ENCODE results near the gene XKR3.
"Not testable (repeated sequence)": the region's sequence is repeated elsewhere in the genome, so short reads cannot be mapped to it uniquely, and the experiment has no call there.

Gene XKR3

GRCh38 chr22:16854631-16855030, 29.4 kb upstream of the XKR3 start:
- H3K27ac ChIP-seq (ENCODE audit: low read length, poor library complexity, severe bottlenecking) = no peak overlapping the region
- no peaks in the 10 kb centered on the region for H3K4me1 ChIP-seq (ENCODE audit: control insufficient read depth, insufficient read depth, low read depth, low read length)
- H2AK5ac ChIP-seq (ENCODE audit: low read length, severe bottlenecking) = no peak overlapping the region
- no peaks in the 10 kb centered on the region for H3K79me1 ChIP-seq (replicated peaks; ENCODE audit: low read length, poor library complexity, severe bottlenecking)
- no peak overlapping the region for H3K14ac ChIP-seq (ENCODE audit: low read length in 2 of 2)
- no peak overlapping the region for H3K9ac ChIP-seq (ENCODE audit: low read length)
- no peaks in the 10 kb centered on the region for H3K9me3 ChIP-seq (ENCODE audit: control insufficient read depth, low read length)
- no peak overlapping the region for H2BK5ac ChIP-seq (ENCODE audit: low read depth, low read length, poor library complexity, severe bottlenecking)
- H3K4me3 ChIP-seq (ENCODE audit: insufficient read depth in 1 of 2, low read depth in 1 of 2, low read length in 2 of 2) = no peak overlapping the region
- DNase-seq = no peak
- H4K8ac ChIP-seq (ENCODE audit: low read length) = no peak overlapping the region
- no peak overlapping the region for H2BK12ac ChIP-seq (ENCODE audit: low read length in 2 of 2)
- H3K18ac ChIP-seq (ENCODE audit: low read depth in 1 of 2, low read length in 2 of 2) = no peak overlapping the region
- H2BK120ac ChIP-seq (ENCODE audit: low read depth, low read length) = no peak overlapping the region
- no peak overlapping the region for H3K4me2 ChIP-seq (ENCODE audit: low read length, poor library complexity, severe bottlenecking)
- peaks cover 0 to 6% of the 10 kb centered on the region in 2 experiments for H3K27me3 ChIP-seq (ENCODE audit: control insufficient read depth in 1 of 2, insufficient read depth in 1 of 2, low read length in 2 of 2)
- H2AFZ ChIP-seq (ENCODE audit: low read depth, low read length) = no peak overlapping the region
- no peak overlapping the region for H2BK15ac ChIP-seq (ENCODE audit: low read depth, poor library complexity, severe bottlenecking)
- no peak overlapping the region for H4K91ac ChIP-seq (ENCODE audit: low read length)
- H3K36me3 ChIP-seq (ENCODE audit: control insufficient read depth in 1 of 2, insufficient read depth in 2 of 2, low read depth in 1 of 2, low read length in 2 of 2) = no peaks in the 10 kb centered on the region
- no peak overlapping the region for H3K4ac ChIP-seq (ENCODE audit: low read depth in 1 of 2, low read length in 2 of 2)
- no peak overlapping the region for H3K23ac ChIP-seq (ENCODE audit: low read length in 2 of 2)

GRCh38 chr22:16851268-16851996, 26.2 kb upstream of the XKR3 start:
- H3K4me3 ChIP-seq (ENCODE audit: insufficient read depth in 1 of 2, low read depth in 1 of 2, low read length in 2 of 2); H3K27me3 ChIP-seq (ENCODE audit: control insufficient read depth in 1 of 2, insufficient read depth in 1 of 2, low read length in 2 of 2); H3K4me2 ChIP-seq (ENCODE audit: low read length, poor library complexity, severe bottlenecking); H3K4me1 ChIP-seq (ENCODE audit: control insufficient read depth, insufficient read depth, low read depth, low read length); H3K27ac ChIP-seq (ENCODE audit: low read length, poor library complexity, severe bottlenecking); H2BK15ac ChIP-seq (ENCODE audit: low read depth, poor library complexity, severe bottlenecking); H2BK120ac ChIP-seq (ENCODE audit: low read depth, low read length); H3K4ac ChIP-seq (ENCODE audit: low read depth in 1 of 2, low read length in 2 of 2); H2AFZ ChIP-seq (ENCODE audit: low read depth, low read length); H3K23ac ChIP-seq (ENCODE audit: low read length in 2 of 2); H4K8ac ChIP-seq (ENCODE audit: low read length); H3K9me3 ChIP-seq (ENCODE audit: control insufficient read depth, low read length); H4K91ac ChIP-seq (ENCODE audit: low read length); H2BK12ac ChIP-seq (ENCODE audit: low read length in 2 of 2); H3K36me3 ChIP-seq (ENCODE audit: control insufficient read depth in 1 of 2, insufficient read depth in 2 of 2, low read depth in 1 of 2, low read length in 2 of 2); H3K79me1 ChIP-seq (replicated peaks; ENCODE audit: low read length, poor library complexity, severe bottlenecking); H3K18ac ChIP-seq (ENCODE audit: low read depth in 1 of 2, low read length in 2 of 2); H3K14ac ChIP-seq (ENCODE audit: low read length in 2 of 2); H2AK5ac ChIP-seq (ENCODE audit: low read length, severe bottlenecking); H3K9ac ChIP-seq (ENCODE audit: low read length); DNase-seq; H2BK5ac ChIP-seq (ENCODE audit: low read depth, low read length, poor library complexity, severe bottlenecking): not testable (repeated sequence)
- WGBS = 38% methylated on average over 1 of the region's 1 CpG

DNA sequence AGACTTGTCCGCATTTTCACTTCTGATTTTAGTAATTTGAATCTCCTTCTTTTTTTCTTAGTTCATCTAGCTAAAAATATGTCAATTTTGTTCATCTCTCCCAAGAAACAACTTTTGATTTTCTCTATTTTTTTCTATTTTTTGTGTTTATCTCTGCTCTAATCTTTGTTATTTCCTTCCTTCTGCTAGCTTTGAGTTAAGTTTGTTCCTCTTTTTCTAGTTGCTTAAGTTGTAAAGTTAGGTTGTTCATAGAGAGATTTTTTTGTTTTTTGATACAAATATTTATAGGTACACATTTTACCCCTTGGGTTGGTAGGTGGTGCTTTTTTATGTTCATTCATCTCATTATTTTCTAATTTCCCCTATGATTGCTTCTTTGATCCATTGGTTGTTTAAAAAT, 22.1 kb upstream of the XKR3 start:
- H2AFZ ChIP-seq (ENCODE audit: low read depth, low read length) = no peak overlapping the region
- H4K91ac ChIP-seq (ENCODE audit: low read length) = no peak overlapping the region
- H3K4me3 ChIP-seq (ENCODE audit: insufficient read depth in 1 of 2, low read depth in 1 of 2, low read length in 2 of 2) = no peak overlapping the region
- H2BK12ac ChIP-seq (ENCODE audit: low read length in 2 of 2) = no peak overlapping the region
- no peak overlapping the region for H2AK5ac ChIP-seq (ENCODE audit: low read length, severe bottlenecking)
- DNase-seq = no peak
- no peak overlapping the region for H3K14ac ChIP-seq (ENCODE audit: low read length in 2 of 2)
- no peak overlapping the region for H3K18ac ChIP-seq (ENCODE audit: low read depth in 1 of 2, low read length in 2 of 2)
- no CpG with 5 or more reads among the region's 1 CpG for WGBS
- H3K4me2 ChIP-seq (ENCODE audit: low read length, poor library complexity, severe bottlenecking) = no peak overlapping the region
- H2BK15ac ChIP-seq (ENCODE audit: low read depth, poor library complexity, severe bottlenecking) = no peak overlapping the region
- H2BK5ac ChIP-seq (ENCODE audit: low read depth, low read length, poor library complexity, severe bottlenecking) = no peak overlapping the region
- no peak overlapping the region for H2BK120ac ChIP-seq (ENCODE audit: low read depth, low read length)
- no peak overlapping the region for H4K8ac ChIP-seq (ENCODE audit: low read length)
- H3K9ac ChIP-seq (ENCODE audit: low read length) = no peak overlapping the region
- H3K27ac ChIP-seq (ENCODE audit: low read length, poor library complexity, severe bottlenecking) = no peak overlapping the region
- H3K23ac ChIP-seq (ENCODE audit: low read length in 2 of 2) = no peak overlapping the region
- no peaks in the 10 kb centered on the region for H3K4me1 ChIP-seq (ENCODE audit: control insufficient read depth, insufficient read depth, low read depth, low read length)
- no peak overlapping the region for H3K4ac ChIP-seq (ENCODE audit: low read depth in 1 of 2, low read length in 2 of 2)
- no peaks in the 10 kb centered on the region for H3K9me3 ChIP-seq (ENCODE audit: control insufficient read depth, low read length)
- H3K36me3 ChIP-seq (ENCODE audit: control insufficient read depth in 1 of 2, insufficient read depth in 2 of 2, low read depth in 1 of 2, low read length in 2 of 2) = no peaks in the 10 kb centered on the region
- H3K27me3 ChIP-seq (ENCODE audit: control insufficient read depth in 1 of 2, insufficient read depth in 1 of 2, low read length in 2 of 2) = no peaks in the 10 kb centered on the region
- no peaks in the 10 kb centered on the region for H3K79me1 ChIP-seq (replicated peaks; ENCODE audit: low read length, poor library complexity, severe bottlenecking)

GRCh38 chr22:16845881-16846280, 20.7 kb upstream of the XKR3 start:
- Histone ChIP-seq H2BK120ac (ENCODE audit: low read depth, low read length) (no peak overlapping the region), H2BK15ac (ENCODE audit: low read depth, poor library complexity, severe bottlenecking) (no peak overlapping the region), H2BK12ac (ENCODE audit: low read length in 2 of 2) (no peak overlapping the region), H3K4me3 (ENCODE audit: insufficient read depth in 1 of 2, low read depth in 1 of 2, low read length in 2 of 2) (no peak overlapping the region), H3K23ac (ENCODE audit: low read length in 2 of 2) (no peak overlapping the region), H3K4me2 (ENCODE audit: low read length, poor library complexity, severe bottlenecking) (no peak overlapping the region), H3K27me3 (ENCODE audit: control insufficient read depth in 1 of 2, insufficient read depth in 1 of 2, low read length in 2 of 2) (no peaks in the 10 kb centered on the region), H3K4me1 (ENCODE audit: control insufficient read depth, insufficient read depth, low read depth, low read length) (no peaks in the 10 kb centered on the region), H3K4ac (ENCODE audit: low read depth in 1 of 2, low read length in 2 of 2) (no peak overlapping the region), H3K27ac (ENCODE audit: low read length, poor library complexity, severe bottlenecking) (no peak overlapping the region), H3K36me3 (ENCODE audit: control insufficient read depth in 1 of 2, insufficient read depth in 2 of 2, low read depth in 1 of 2, low read length in 2 of 2) (no peaks in the 10 kb centered on the region), H2AK5ac (ENCODE audit: low read length, severe bottlenecking) (no peak overlapping the region), H3K14ac (ENCODE audit: low read length in 2 of 2) (no peak overlapping the region), H2AFZ (ENCODE audit: low read depth, low read length) (no peak overlapping the region), H3K79me1 (replicated peaks; ENCODE audit: low read length, poor library complexity, severe bottlenecking) (no peaks in the 10 kb centered on the region), H4K8ac (ENCODE audit: low read length) (no peak overlapping the region), H2BK5ac (ENCODE audit: low read depth, low read length, poor library complexity, severe bottlenecking) (no peak overlapping the region), H4K91ac (ENCODE audit: low read length) (no peak overlapping the region), H3K18ac (ENCODE audit: low read depth in 1 of 2, low read length in 2 of 2) (no peak overlapping the region), H3K9me3 (ENCODE audit: control insufficient read depth, low read length) (no peaks in the 10 kb centered on the region), H3K9ac (ENCODE audit: low read length) (no peak overlapping the region)
- 68% methylated on average over 7 of the region's 7 CpGs for WGBS
- no peak for DNase-seq
